Trophoblast cell (in vitro differentiated cells and primary cell): ENCODE data around the gene HSFX2.
"Not testable (repeated sequence)": the region's sequence is repeated elsewhere in the genome, so short reads cannot be mapped to it uniquely, and the experiment has no call there.

ENCODE experiments used
- DNase-seq, 2 donors: peaks; one replicate each; pipeline ENCODE4 v3.0.0-alpha.2; 2016
- H2AFZ ChIP-seq: 2 replicates; pipeline ENCODE4 v1.6.1; 2013; ENCODE audit warnings: low read length, moderate library complexity, mild to moderate bottlenecking; ENCODE audit not compliant: insufficient read depth, poor library complexity
- H2AK5ac ChIP-seq: 2 replicates; pipeline ENCODE4 v1.6.1; 2013; ENCODE audit warnings: mild to moderate bottlenecking, low read length
- H2BK120ac ChIP-seq: 2 replicates; pipeline ENCODE4 v1.6.1; 2013; ENCODE audit warnings: low read length, mild to moderate bottlenecking, moderate library complexity; ENCODE audit not compliant: insufficient read depth, poor library complexity
- H2BK12ac ChIP-seq: 2 replicates; pipeline ENCODE4 v1.6.1; 2013; ENCODE audit warnings: mild to moderate bottlenecking, low read length, moderate library complexity
- H2BK5ac ChIP-seq: 2 replicates; pipeline ENCODE4 v1.6.1; 2013; ENCODE audit warnings: low read length, low read depth, moderate library complexity, mild to moderate bottlenecking; ENCODE audit not compliant: poor library complexity
- H3K14ac ChIP-seq: 2 replicates; pipeline ENCODE4 v1.6.1; 2013; ENCODE audit warnings: mild to moderate bottlenecking, low read length
- H3K18ac ChIP-seq: 2 replicates; pipeline ENCODE4 v1.6.1; 2013; ENCODE audit warnings: mild to moderate bottlenecking, low read length
- H3K23ac ChIP-seq: 2 replicates; pipeline ENCODE4 v1.6.1; 2013; ENCODE audit warnings: low read length
- H3K27ac ChIP-seq: 2 replicates; pipeline ENCODE4 v1.5.1; 2013; ENCODE audit warnings: low read depth, mild to moderate bottlenecking, inconsistent platforms, low read length, moderate library complexity
- H3K27me3 ChIP-seq: 2 replicates; pipeline ENCODE4 v1.6.1; 2013; ENCODE audit warnings: inconsistent platforms, mild to moderate bottlenecking, low read length, moderate library complexity; ENCODE audit not compliant: insufficient read depth
- H3K36me3 ChIP-seq, 2 experiments: 1 replicate in 1 of 2; 2 replicates in 1 of 2; pipeline ENCODE4 v1.6.1; 2013; ENCODE audit warnings: low read length in 2 of 2, mild to moderate bottlenecking in 2 of 2, moderate library complexity in 1 of 2; ENCODE audit not compliant: insufficient read depth in 2 of 2, control insufficient read depth in 1 of 2
- H3K4ac ChIP-seq: 2 replicates; pipeline ENCODE4 v1.6.1; 2013; ENCODE audit warnings: low read depth, mild to moderate bottlenecking, low read length, moderate library complexity
- H3K4me1 ChIP-seq, 2 experiments: 1 replicate in 1 of 2; 2 replicates in 1 of 2; pipeline ENCODE4 v1.6.1; 2013; ENCODE audit warnings: low read length in 2 of 2, mild to moderate bottlenecking in 2 of 2, moderate library complexity in 1 of 2; ENCODE audit not compliant: insufficient read depth in 2 of 2, control insufficient read depth in 1 of 2
- H3K4me2 ChIP-seq: 2 replicates; pipeline ENCODE4 v1.6.1; 2013; ENCODE audit warnings: inconsistent platforms, mild to moderate bottlenecking, low read length, moderate library complexity
- H3K4me3 ChIP-seq: 2 replicates; pipeline ENCODE4 v1.5.1; 2013; ENCODE audit warnings: mild to moderate bottlenecking, low read depth, low read length, inconsistent platforms
- H3K79me1 ChIP-seq: one replicate; pipeline ENCODE4 v1.6.1; 2013; ENCODE audit warnings: low read length
- H3K79me2 ChIP-seq: 2 replicates; pipeline ENCODE4 v1.6.1; 2013; ENCODE audit warnings: low read length, mild to moderate bottlenecking; ENCODE audit not compliant: control insufficient read depth, insufficient read depth, poor library complexity
- H3K9ac ChIP-seq: 2 replicates; pipeline ENCODE4 v1.6.1; 2013; ENCODE audit warnings: mild to moderate bottlenecking, low read length
- H3K9me3 ChIP-seq: 2 replicates; pipeline ENCODE4 v1.6.1; 2013; ENCODE audit warnings: low read depth, mild to moderate bottlenecking, control low read depth, inconsistent platforms, low read length; ENCODE audit not compliant: insufficient read depth
- H4K12ac ChIP-seq: 2 replicates; pipeline ENCODE4 v1.6.1; 2013; ENCODE audit warnings: low read depth, mild to moderate bottlenecking, low read length, moderate library complexity
- H4K8ac ChIP-seq: 2 replicates; pipeline ENCODE4 v1.6.1; 2013; ENCODE audit warnings: low read depth, mild to moderate bottlenecking, low read length, moderate library complexity
- H4K91ac ChIP-seq: one replicate; pipeline ENCODE4 v1.6.1; 2013; ENCODE audit warnings: low read depth, mild to moderate bottlenecking, low read length, moderate library complexity
- WGBS: extraction: QIAGEN DNeasy Blood & Tissue Kit; methylation state at CpG from one replicate; pipeline ENCODE4 v1.1.7; 2013; ENCODE audit warnings: missing lambda C conversion rate; ENCODE audit not compliant: insufficient read length, insufficient coverage; ENCODE audit errors: extremely low coverage; 5-methylcytosine and 5-hydroxymethylcytosine counted together

HSFX2 gene

DNA sequence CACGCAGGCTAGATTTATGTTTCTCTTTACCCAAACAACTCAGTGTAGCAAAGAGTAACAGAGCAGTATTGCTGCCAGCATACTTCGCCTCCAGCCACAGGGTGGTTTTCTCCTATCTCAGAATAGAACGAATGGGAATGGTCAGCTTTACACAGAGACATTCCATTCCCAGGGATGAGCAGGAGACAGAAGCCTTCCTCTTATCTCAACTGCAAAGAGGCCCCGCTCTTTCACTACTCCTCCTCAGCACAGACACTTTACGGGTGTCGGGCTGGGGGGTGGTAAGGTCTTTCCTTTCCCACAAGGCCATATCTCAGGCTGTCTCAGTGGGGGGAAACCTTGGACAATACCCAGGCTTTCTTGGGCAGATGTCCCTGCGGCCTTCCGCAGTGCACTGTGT is 31.7 kb upstream of the HSFX2 start:
- H4K12ac ChIP-seq, H3K23ac ChIP-seq, H3K36me3 ChIP-seq, H3K79me2 ChIP-seq, H3K4me2 ChIP-seq, H3K27me3 ChIP-seq, H4K8ac ChIP-seq, H2AFZ ChIP-seq, H3K9ac ChIP-seq, H2AK5ac ChIP-seq, H3K27ac ChIP-seq, H3K18ac ChIP-seq, H3K14ac ChIP-seq, H3K9me3 ChIP-seq, H2BK5ac ChIP-seq, H3K4me3 ChIP-seq, H3K79me1 ChIP-seq, H3K4me1 ChIP-seq, H4K91ac ChIP-seq, H2BK12ac ChIP-seq, H2BK120ac ChIP-seq, DNase-seq, H3K4ac ChIP-seq: not testable (repeated sequence)
- WGBS: no CpG with 5 or more reads among the region's 8 CpGs

GRCh38 chrX:149619662-149620061 is 24.5 kb upstream of the HSFX2 start:
- H2AFZ ChIP-seq, H3K27ac ChIP-seq, H3K4me1 ChIP-seq, H2BK5ac ChIP-seq, H3K4ac ChIP-seq, H3K27me3 ChIP-seq, H4K91ac ChIP-seq, H3K79me2 ChIP-seq, H2AK5ac ChIP-seq, H3K36me3 ChIP-seq, H3K9ac ChIP-seq, H3K9me3 ChIP-seq, H4K8ac ChIP-seq, H3K79me1 ChIP-seq, H2BK12ac ChIP-seq, H3K18ac ChIP-seq, H3K23ac ChIP-seq, H3K4me2 ChIP-seq, DNase-seq, H2BK120ac ChIP-seq, H3K4me3 ChIP-seq, H3K14ac ChIP-seq, H4K12ac ChIP-seq: not testable (repeated sequence)
- no CpG with 5 or more reads among the region's 1 CpG for WGBS

DNA sequence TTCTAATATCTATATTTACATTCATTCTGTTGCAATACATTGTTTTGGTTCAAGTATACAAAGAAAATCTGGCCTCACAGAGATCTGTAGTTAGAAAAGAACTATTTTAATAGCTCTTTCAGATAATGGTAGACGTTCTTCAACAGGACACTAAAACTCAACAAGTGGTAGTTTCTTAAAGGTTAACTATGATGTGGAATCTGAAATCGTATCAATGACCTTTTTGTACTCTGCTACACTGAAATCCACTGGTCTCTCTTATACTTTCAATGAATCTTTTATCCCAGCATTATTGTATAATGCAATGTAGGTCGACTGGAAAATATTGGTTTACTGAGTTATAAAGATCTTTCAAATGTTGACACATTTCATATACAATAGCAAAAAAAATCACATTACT is 23.8 kb upstream of the HSFX2 start:
- Histone ChIP-seq H3K4me1 (no peaks in the 10 kb centered on the region), H3K4me3 (no peak overlapping the region), H3K9ac (no peak overlapping the region), H2BK5ac (no peak overlapping the region), H3K4me2 (no peak overlapping the region), H2BK120ac (no peak overlapping the region), H4K12ac (no peak overlapping the region), H3K18ac (no peak overlapping the region), H3K27ac (no peak overlapping the region), H4K91ac (no peak overlapping the region), H3K79me1 (no peaks in the 10 kb centered on the region), H2BK12ac (no peak overlapping the region), H2AK5ac (no peak overlapping the region), H3K4ac (no peak overlapping the region), H3K79me2 (no peaks in the 10 kb centered on the region), H3K27me3 (no peaks in the 10 kb centered on the region), H3K14ac (no peak overlapping the region), H3K23ac (no peak overlapping the region), H3K9me3 (no peaks in the 10 kb centered on the region), H3K36me3 (no peaks in the 10 kb centered on the region), H2AFZ (no peak overlapping the region), H4K8ac (no peak overlapping the region)
- WGBS: no CpG with 5 or more reads among the region's 3 CpGs
- DNase-seq: no peak

GRCh38 chrX:149611623-149612175 is 16.6 kb upstream of the HSFX2 start:
- WGBS: no CpG with 5 or more reads among the region's 1 CpG
- Histone ChIP-seq H3K36me3 (no peaks in the 10 kb centered on the region), H4K12ac (no peak overlapping the region), H3K14ac (no peak overlapping the region), H3K27me3 (no peaks in the 10 kb centered on the region), H2AFZ (no peak overlapping the region), H4K8ac (no peak overlapping the region), H4K91ac (no peak overlapping the region), H3K79me2 (no peaks in the 10 kb centered on the region), H3K79me1 (no peaks in the 10 kb centered on the region), H3K9me3 (no peaks in the 10 kb centered on the region), H3K23ac (no peak overlapping the region), H3K4ac (no peak overlapping the region), H3K18ac (no peak overlapping the region), H2BK12ac (no peak overlapping the region), H3K4me3 (no peak overlapping the region), H3K9ac (no peak overlapping the region), H3K27ac (no peak overlapping the region), H3K4me2 (no peak overlapping the region), H2BK120ac (no peak overlapping the region), H2BK5ac (no peak overlapping the region), H2AK5ac (no peak overlapping the region), H3K4me1 (no peaks in the 10 kb centered on the region)
- DNase-seq: no peak
